NB4 (cell line): ENCODE measurements around the gene MSL1.
A peak's percentile ranks its signal among the peaks of the same experiment; 100 is the strongest.

Source experiments
- DNase-seq: peaks from one replicate; pipeline ENCODE4 v3.0.0; 2010; ENCODE audit warnings: low read depth
- H3K4me3 ChIP-seq: one replicate; pipeline ENCODE4 v1.5.1; 2011; ENCODE audit warnings: mild to moderate bottlenecking, low read depth, low read length, moderate library complexity
- MYC ChIP-seq: IDR thresholded peaks from 2 replicates; pipeline ENCODE4 v1.6.1; 2011; ENCODE audit warnings: low read depth, low read length
- POLR2A ChIP-seq: IDR thresholded peaks from 2 replicates; pipeline ENCODE4 v1.6.1; 2011; ENCODE audit warnings: mild to moderate bottlenecking; ENCODE audit not compliant: insufficient read length; ENCODE audit errors: extremely low read depth
- TF ChIP-seq, protein P1 (sequence below): IDR thresholded peaks from one replicate; pipeline ENCODE4 v1.5.1; 2012; ENCODE audit warnings: low read depth, low read length
- TF ChIP-seq, protein P2 (sequence below): IDR thresholded peaks from 2 replicates; pipeline ENCODE4 v1.6.1; 2011; ENCODE audit warnings: low read depth, low read length

MSL1 gene

GRCh38 chr17:40108970-40109824 is 12.6 kb upstream of the MSL1 start:
- TF ChIP-seq POLR2A = no peak
- TF ChIP-seq, protein P1, sequence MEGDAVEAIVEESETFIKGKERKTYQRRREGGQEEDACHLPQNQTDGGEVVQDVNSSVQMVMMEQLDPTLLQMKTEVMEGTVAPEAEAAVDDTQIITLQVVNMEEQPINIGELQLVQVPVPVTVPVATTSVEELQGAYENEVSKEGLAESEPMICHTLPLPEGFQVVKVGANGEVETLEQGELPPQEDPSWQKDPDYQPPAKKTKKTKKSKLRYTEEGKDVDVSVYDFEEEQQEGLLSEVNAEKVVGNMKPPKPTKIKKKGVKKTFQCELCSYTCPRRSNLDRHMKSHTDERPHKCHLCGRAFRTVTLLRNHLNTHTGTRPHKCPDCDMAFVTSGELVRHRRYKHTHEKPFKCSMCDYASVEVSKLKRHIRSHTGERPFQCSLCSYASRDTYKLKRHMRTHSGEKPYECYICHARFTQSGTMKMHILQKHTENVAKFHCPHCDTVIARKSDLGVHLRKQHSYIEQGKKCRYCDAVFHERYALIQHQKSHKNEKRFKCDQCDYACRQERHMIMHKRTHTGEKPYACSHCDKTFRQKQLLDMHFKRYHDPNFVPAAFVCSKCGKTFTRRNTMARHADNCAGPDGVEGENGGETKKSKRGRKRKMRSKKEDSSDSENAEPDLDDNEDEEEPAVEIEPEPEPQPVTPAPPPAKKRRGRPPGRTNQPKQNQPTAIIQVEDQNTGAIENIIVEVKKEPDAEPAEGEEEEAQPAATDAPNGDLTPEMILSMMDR = peak; percentile 12
- peak; percentile 50 for DNase-seq
- no peak overlapping the region for H3K4me3 ChIP-seq

DNA sequence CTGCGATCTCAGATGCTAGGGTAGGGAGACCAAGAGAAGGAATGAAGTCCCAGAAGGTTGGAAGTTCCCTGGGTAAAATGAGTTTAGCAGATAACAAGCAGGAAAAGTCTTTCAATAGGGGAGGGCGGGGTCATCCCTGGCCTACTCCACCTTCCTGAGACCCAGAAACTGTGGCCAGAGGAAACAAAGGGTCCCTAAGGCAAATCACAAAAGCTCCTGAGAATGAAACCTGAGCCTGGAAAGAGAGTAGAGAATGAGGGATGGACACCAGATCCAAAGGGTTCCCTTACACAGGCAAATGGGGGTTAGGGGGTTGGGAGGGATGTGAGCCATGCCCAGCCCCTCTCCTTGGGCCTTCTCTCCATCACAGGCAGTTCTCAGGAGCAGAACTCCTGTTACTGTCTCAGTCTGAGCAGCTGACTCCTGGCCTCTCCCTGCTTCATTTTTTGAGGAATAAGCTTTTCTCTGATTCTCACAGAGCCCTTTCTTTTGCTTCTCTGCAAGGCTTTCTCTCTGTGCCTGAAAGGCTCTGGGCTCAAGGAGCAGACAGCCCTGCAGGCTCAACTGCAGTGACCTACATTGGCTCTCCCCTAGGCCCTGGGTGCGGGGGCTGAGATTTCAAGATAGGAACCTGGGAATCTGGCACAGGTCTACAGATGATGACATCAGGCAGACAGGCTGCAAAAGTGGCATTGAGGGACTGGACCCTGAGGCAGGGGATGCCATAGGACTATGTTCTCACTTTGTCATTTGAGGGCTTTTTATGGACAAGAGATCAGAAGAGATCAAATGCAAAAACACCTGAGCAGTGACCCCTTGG is 11.5 kb upstream of the MSL1 start:
- no peak for DNase-seq
- TF ChIP-seq, protein P2, sequence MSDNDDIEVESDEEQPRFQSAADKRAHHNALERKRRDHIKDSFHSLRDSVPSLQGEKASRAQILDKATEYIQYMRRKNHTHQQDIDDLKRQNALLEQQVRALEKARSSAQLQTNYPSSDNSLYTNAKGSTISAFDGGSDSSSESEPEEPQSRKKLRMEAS = no peak
- TF ChIP-seq, protein P1 = no peak
- TF ChIP-seq MYC (no peak), POLR2A (no peak)
- no peak overlapping the region for H3K4me3 ChIP-seq

DNA sequence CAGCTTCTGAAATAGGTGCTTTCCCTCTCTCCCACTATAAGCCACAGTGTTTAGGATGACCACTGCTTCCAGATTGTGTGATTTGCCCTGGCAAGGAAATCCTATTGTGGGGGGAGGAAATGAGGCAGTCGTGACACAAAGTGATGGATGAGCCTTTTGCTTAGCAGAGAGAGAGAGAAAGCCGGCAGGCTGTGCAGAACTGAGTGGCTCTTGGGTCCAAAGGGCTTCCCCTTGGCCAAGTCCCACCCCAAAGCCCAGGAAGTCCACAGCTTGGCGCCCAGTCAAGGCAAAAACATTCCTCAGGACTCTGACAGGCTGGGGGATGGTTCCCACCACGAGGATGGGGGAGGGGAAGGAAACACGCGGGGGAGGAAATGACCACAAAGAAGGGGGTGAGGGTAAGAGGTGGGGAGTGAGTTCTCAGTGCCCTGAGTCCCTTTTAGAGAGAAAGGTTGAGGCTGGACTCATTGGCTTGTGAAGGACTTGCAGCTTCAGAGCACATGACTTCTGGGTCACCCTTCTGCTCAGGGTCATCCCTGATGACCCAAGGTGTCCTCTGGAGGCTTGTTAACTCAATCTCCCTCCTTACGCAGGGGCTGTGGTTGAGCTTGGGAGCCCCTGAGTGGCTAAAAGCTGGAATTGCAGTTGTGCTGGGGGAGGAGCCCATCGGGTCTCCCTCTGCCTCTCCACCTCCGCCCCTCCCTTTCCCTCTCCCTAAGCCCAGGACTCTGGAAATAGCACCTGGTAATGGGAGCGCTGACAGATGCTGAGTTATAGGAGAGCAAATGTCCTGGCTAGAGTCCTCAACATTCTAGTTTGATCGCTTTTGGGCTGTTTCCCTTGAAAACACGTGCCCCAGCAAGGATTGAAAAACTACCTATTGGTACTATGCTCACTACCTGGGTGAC is 10.3 kb upstream of the MSL1 start:
- peak overlapping the region; percentile 6 for H3K4me3 ChIP-seq
- peak; percentile 94 for DNase-seq
- TF ChIP-seq POLR2A (no peak), MYC (no peak; the same call in 1 of the 2 replicates)
- TF ChIP-seq, protein P1 = peak; percentile 81
- TF ChIP-seq, protein P2 = peak; percentile 24

GRCh38 chr17:40112191-40112711 is 9.5 kb upstream of the MSL1 start:
- H3K4me3 ChIP-seq = no peak overlapping the region
- TF ChIP-seq, protein P2 = no peak
- TF ChIP-seq, protein P1 = no peak
- no peak for TF ChIP-seq MYC
- no peak for TF ChIP-seq POLR2A
- DNase-seq = no peak

DNA sequence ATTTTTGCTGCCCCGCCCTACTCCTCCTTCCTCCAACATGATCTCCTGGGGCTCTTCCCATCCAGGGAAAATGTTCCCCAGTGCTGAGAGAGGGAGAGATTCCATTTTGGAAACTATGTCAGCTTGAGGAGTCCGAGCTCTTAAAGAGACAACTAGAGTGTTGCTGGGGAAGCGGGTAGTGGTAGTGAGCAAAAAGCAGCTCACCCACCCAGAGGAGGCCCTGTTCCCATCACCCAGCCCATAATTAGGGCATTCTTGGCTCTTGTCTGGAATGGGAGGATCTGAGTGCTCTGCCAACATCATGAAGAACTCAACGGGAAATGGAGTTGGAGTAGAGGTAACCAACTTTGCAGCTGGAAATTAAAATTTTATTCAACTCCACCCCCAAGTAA is 9.1 kb upstream of the MSL1 start:
- no peak for TF ChIP-seq MYC
- TF ChIP-seq POLR2A = no peak
- TF ChIP-seq, protein P1 = no peak
- TF ChIP-seq, protein P2 = no peak
- no peak overlapping the region for H3K4me3 ChIP-seq
- DNase-seq = no peak
